Measurements from ENCODE around the gene AQP2.

Gene AQP2

GRCh38 chr12:49920241-49920914 lies 30.2 kb upstream of the AQP2 start:
- no peak for DNase-seq (ENCODE audit: low read depth in 2 of 2, low spot score in 1 of 2)

GRCh38 chr12:49920915-49921286 lies 29.6 kb upstream of the AQP2 start:
- DNase-seq (ENCODE audit: low read depth in 2 of 2, low spot score in 1 of 2), result no peak

GRCh38 chr12:49921299-49921698 lies 29.2 kb upstream of the AQP2 start:
- DNase-seq (ENCODE audit: low read depth in 2 of 2, low spot score in 1 of 2), result no peak

- no peak for DNase-seq (ENCODE audit: low read depth in 2 of 2, low spot score in 1 of 2)
Measured at GRCh38 chr12:49921936-49922335, 28.6 kb upstream of the AQP2 start.

- no peak for DNase-seq (ENCODE audit: low read depth in 2 of 2, low spot score in 1 of 2)
Measured at GRCh38 chr12:49922349-49923034, 28.0 kb upstream of the AQP2 start.

GRCh38 chr12:49923035-49923644 lies 27.4 kb upstream of the AQP2 start:
- no peak for DNase-seq (ENCODE audit: low read depth in 2 of 2, low spot score in 1 of 2)

- DNase-seq (ENCODE audit: low read depth in 2 of 2, low spot score in 1 of 2), result no peak
Measured at GRCh38 chr12:49923880-49924556, 26.5 kb upstream of the AQP2 start.

- no peak for DNase-seq (ENCODE audit: low read depth in 2 of 2, low spot score in 1 of 2)
Measured at GRCh38 chr12:49924628-49925246, 25.8 kb upstream of the AQP2 start.

- no peak for DNase-seq (ENCODE audit: low read depth in 2 of 2, low spot score in 1 of 2)
Measured at GRCh38 chr12:49925433-49926204, 24.9 kb upstream of the AQP2 start.

- no peak for DNase-seq (ENCODE audit: low read depth in 2 of 2, low spot score in 1 of 2)
Measured at GRCh38 chr12:49928471-49928870, 22.1 kb upstream of the AQP2 start.

GRCh38 chr12:49929581-49929980 lies 21.0 kb upstream of the AQP2 start:
- DNase-seq (ENCODE audit: low read depth in 2 of 2, low spot score in 1 of 2), result no peak

- no peak for DNase-seq (ENCODE audit: low read depth in 2 of 2, low spot score in 1 of 2)
Measured at GRCh38 chr12:49930515-49931288, 19.8 kb upstream of the AQP2 start.

- no peak for DNase-seq (ENCODE audit: low read depth in 2 of 2, low spot score in 1 of 2)
Measured at GRCh38 chr12:49932023-49932422, 18.5 kb upstream of the AQP2 start.

- DNase-seq (ENCODE audit: low read depth in 2 of 2, low spot score in 1 of 2), result no peak
Measured at GRCh38 chr12:49932533-49933130, 17.9 kb upstream of the AQP2 start.

- DNase-seq (ENCODE audit: low read depth in 2 of 2, low spot score in 1 of 2), result no peak
Measured at GRCh38 chr12:49933796-49934195, 16.7 kb upstream of the AQP2 start.

GRCh38 chr12:49934505-49934904 lies 16.0 kb upstream of the AQP2 start:
- no peak for DNase-seq (ENCODE audit: low read depth in 2 of 2, low spot score in 1 of 2)

- no peak for DNase-seq (ENCODE audit: low read depth in 2 of 2, low spot score in 1 of 2)
Measured at GRCh38 chr12:49936925-49937324, 13.6 kb upstream of the AQP2 start.

- DNase-seq (ENCODE audit: low read depth in 2 of 2, low spot score in 1 of 2), result no peak
Measured at GRCh38 chr12:49937639-49938300, 12.8 kb upstream of the AQP2 start.

- no peak for DNase-seq (ENCODE audit: low read depth in 2 of 2, low spot score in 1 of 2)
Measured at GRCh38 chr12:49939307-49939706, 11.2 kb upstream of the AQP2 start.
